Activated naive CD8-positive, alpha-beta T cell (primary cell): Measurements from ENCODE around the gene ZDHHC1.
"Not testable (repeated sequence)": the region's sequence is repeated elsewhere in the genome, so short reads cannot be mapped to it uniquely, and the experiment has no call there.

Experiments
- H3K27ac Mint-ChIP-seq: one replicate; pipeline ENCODE4 v1.8.0; 2021; ENCODE audit warnings: mixed read lengths
- H3K27me3 Mint-ChIP-seq: one replicate; pipeline ENCODE4 v1.8.0; 2021; ENCODE audit warnings: mixed read lengths
- H3K36me3 Mint-ChIP-seq: one replicate; pipeline ENCODE4 v1.8.0; 2021; ENCODE audit warnings: mixed read lengths
- H3K4me1 Mint-ChIP-seq: one replicate; pipeline ENCODE4 v1.8.0; 2021; ENCODE audit warnings: low read depth, mixed read lengths
- H3K4me3 Mint-ChIP-seq: one replicate; pipeline ENCODE4 v1.8.0; 2021; ENCODE audit warnings: mild to moderate bottlenecking, mixed read lengths
- H3K9me3 Mint-ChIP-seq: one replicate; pipeline ENCODE4 v1.8.0; 2021; ENCODE audit warnings: low read depth, mixed read lengths

Gene ZDHHC1

GRCh38 chr16:67364600-67365235, 51.6 kb downstream of the ZDHHC1 start:
- Mint-ChIP-seq H3K4me3 (no peak overlapping the region), H3K27ac (no peak overlapping the region), H3K4me1 (peaks cover 17% of the 10 kb centered on the region), H3K27me3 (no peaks in the 10 kb centered on the region), H3K9me3 (no peaks in the 10 kb centered on the region), H3K36me3 (no peaks in the 10 kb centered on the region)

- Mint-ChIP-seq H3K9me3 (no peaks in the 10 kb centered on the region), H3K36me3 (no peaks in the 10 kb centered on the region), H3K4me3 (no peak overlapping the region), H3K27ac (no peak overlapping the region), H3K4me1 (peaks cover 17% of the 10 kb centered on the region), H3K27me3 (no peaks in the 10 kb centered on the region)
Observed at GRCh38 chr16:67361038-67361437, 55.2 kb downstream of the ZDHHC1 start.

- not testable (repeated sequence) for H3K4me1 Mint-ChIP-seq, H3K27me3 Mint-ChIP-seq, H3K9me3 Mint-ChIP-seq
Observed at GRCh38 chr16:67359540-67360269, 56.6 kb downstream of the ZDHHC1 start.

GRCh38 chr16:67357561-67357960, 58.7 kb downstream of the ZDHHC1 start:
- H3K4me1 Mint-ChIP-seq, result no peaks in the 10 kb centered on the region
- H3K27ac Mint-ChIP-seq, result no peak overlapping the region
- H3K36me3 Mint-ChIP-seq, result no peaks in the 10 kb centered on the region
- H3K27me3 Mint-ChIP-seq, result no peaks in the 10 kb centered on the region
- H3K9me3 Mint-ChIP-seq, result no peaks in the 10 kb centered on the region
- no peak overlapping the region for H3K4me3 Mint-ChIP-seq

More at GRCh38 chr16:67359540-67360269, 56.6 kb downstream of the ZDHHC1 start:
- H3K4me3 Mint-ChIP-seq, H3K27ac Mint-ChIP-seq, H3K36me3 Mint-ChIP-seq: not testable (repeated sequence)

GRCh38 chr16:67356396-67356795, 59.9 kb downstream of the ZDHHC1 start:
- H3K36me3 Mint-ChIP-seq, result no peaks in the 10 kb centered on the region
- H3K27me3 Mint-ChIP-seq, result no peaks in the 10 kb centered on the region
- H3K4me3 Mint-ChIP-seq, result no peak overlapping the region
- H3K9me3 Mint-ChIP-seq, result no peaks in the 10 kb centered on the region
- no peaks in the 10 kb centered on the region for H3K4me1 Mint-ChIP-seq
- no peak overlapping the region for H3K27ac Mint-ChIP-seq

- H3K4me3 Mint-ChIP-seq, H3K27me3 Mint-ChIP-seq, H3K9me3 Mint-ChIP-seq, H3K36me3 Mint-ChIP-seq, H3K4me1 Mint-ChIP-seq, H3K27ac Mint-ChIP-seq: not testable (repeated sequence)
Observed at GRCh38 chr16:67352463-67352862, 63.8 kb downstream of the ZDHHC1 start.

GRCh38 chr16:67350324-67350723, 66.0 kb downstream of the ZDHHC1 start:
- no peak overlapping the region for H3K27ac Mint-ChIP-seq
- H3K4me3 Mint-ChIP-seq, result no peak overlapping the region
- H3K4me1 Mint-ChIP-seq, result no peaks in the 10 kb centered on the region
- no peaks in the 10 kb centered on the region for H3K27me3 Mint-ChIP-seq
- H3K36me3 Mint-ChIP-seq, result no peaks in the 10 kb centered on the region
- H3K9me3 Mint-ChIP-seq, result no peaks in the 10 kb centered on the region

GRCh38 chr16:67349172-67349571, 67.1 kb downstream of the ZDHHC1 start:
- Mint-ChIP-seq H3K4me1 (no peaks in the 10 kb centered on the region), H3K27me3 (no peaks in the 10 kb centered on the region), H3K4me3 (no peak overlapping the region), H3K9me3 (no peaks in the 10 kb centered on the region), H3K36me3 (no peaks in the 10 kb centered on the region), H3K27ac (no peak overlapping the region)

GRCh38 chr16:67346341-67346740, 69.9 kb downstream of the ZDHHC1 start:
- H3K36me3 Mint-ChIP-seq, result no peaks in the 10 kb centered on the region
- no peak overlapping the region for H3K27ac Mint-ChIP-seq
- no peaks in the 10 kb centered on the region for H3K9me3 Mint-ChIP-seq
- no peak overlapping the region for H3K4me3 Mint-ChIP-seq
- H3K4me1 Mint-ChIP-seq, result no peaks in the 10 kb centered on the region
- H3K27me3 Mint-ChIP-seq, result peaks cover 2% of the 10 kb centered on the region

GRCh38 chr16:67345401-67345800, 70.9 kb downstream of the ZDHHC1 start:
- H3K4me1 Mint-ChIP-seq, result no peaks in the 10 kb centered on the region
- H3K4me3 Mint-ChIP-seq, result no peak overlapping the region
- peaks cover 2% of the 10 kb centered on the region for H3K27me3 Mint-ChIP-seq
- no peaks in the 10 kb centered on the region for H3K9me3 Mint-ChIP-seq
- H3K27ac Mint-ChIP-seq, result no peak overlapping the region
- no peaks in the 10 kb centered on the region for H3K36me3 Mint-ChIP-seq
